Thyroid gland (tissue), 4 donors: ENCODE results near the gene TMCC3.

ENCODE experiments used
- CTCF ChIP-seq, 6 experiments: fragments of 200-600 bp in 3 of 6; fragments of 450-650 bp in 3 of 6; sonication (generic) in 3 of 6; IDR thresholded peaks; one replicate each; pipeline ENCODE4 v1.5.1; 2016 to 2019; ENCODE audit warnings: antibody characterized with exemption in 6 of 6, mild to moderate bottlenecking in 2 of 6, inconsistent platforms in 1 of 6, moderate library complexity in 1 of 6
- POLR2A ChIP-seq, 2 donors: fragments of 450-650 bp; IDR thresholded peaks; one replicate each; pipeline ENCODE4 v1.6.1; 2017; ENCODE audit warnings: antibody characterized with exemption in 2 of 2, mild to moderate bottlenecking in 2 of 2, moderate library complexity in 1 of 2

DNA sequence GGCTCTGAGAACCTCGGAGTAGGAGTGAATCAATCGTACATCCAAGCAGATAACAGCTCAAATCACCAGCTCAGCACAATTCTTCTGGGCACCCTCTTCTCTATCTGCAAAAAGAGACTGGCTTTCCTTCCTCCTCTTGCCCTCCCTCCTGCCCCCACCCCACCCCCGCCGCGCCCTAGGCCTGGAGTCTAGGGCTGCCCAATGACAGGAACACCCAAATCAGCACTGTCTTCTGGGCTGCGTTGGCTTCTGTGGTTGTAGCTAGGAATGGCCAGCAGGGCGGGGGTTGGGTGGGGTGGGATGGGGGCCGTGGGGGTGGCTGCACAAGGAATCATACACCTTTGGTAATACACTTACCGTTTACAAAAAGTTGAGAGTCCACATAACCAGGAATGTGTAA lies 28.0 kb upstream of the TMCC3 start:
- TF ChIP-seq CTCF (IDR thresholded peaks at IDR 0.05): no peak
- no peak for TF ChIP-seq POLR2A (IDR thresholded peaks at IDR 0.05)
